Nucleus accumbens (tissue), 56 donors: ENCODE measurements around the gene GTF2A1.

Source experiments
- DNase-seq, 56 donors: peaks; one replicate each; lab custom pipeline; 2025; lab: John Stamatoyannopoulos, UW

GTF2A1 gene

GRCh38 chr14:81144824-81145603, 75.7 kb downstream of the GTF2A1 start:
- DNase-seq, result no peak

- no peak for DNase-seq
Observed at GRCh38 chr14:81143793-81144192, 77.0 kb downstream of the GTF2A1 start.

- DNase-seq, result no peak
Observed at GRCh38 chr14:81141426-81141825, 79.3 kb downstream of the GTF2A1 start.

- DNase-seq, result no peak
Observed at GRCh38 chr14:81138429-81138828, 82.3 kb downstream of the GTF2A1 start.

- peak in 10 of 56 donors; percentile 2 to 13 (median 7) for DNase-seq
Observed at GRCh38 chr14:81137316-81137715, 83.4 kb downstream of the GTF2A1 start.

GRCh38 chr14:81133400-81133799, 87.4 kb downstream of the GTF2A1 start:
- DNase-seq, result no peak

- DNase-seq, result peak in 1 of 56 donors; percentile 6
Observed at GRCh38 chr14:81132468-81132867, 88.3 kb downstream of the GTF2A1 start.

- no peak for DNase-seq
Observed at GRCh38 chr14:81129242-81129641, 91.5 kb downstream of the GTF2A1 start.

GRCh38 chr14:81127785-81128184, 93.0 kb downstream of the GTF2A1 start:
- DNase-seq, result no peak

- DNase-seq, result no peak
Observed at GRCh38 chr14:81125536-81125935, 95.2 kb downstream of the GTF2A1 start.
